Immature natural killer cell (primary cell): ENCODE results near the gene RBKS. TPM values are rescaled to one million over a fixed set of nuclear protein-coding genes. Genes with fewer than 3 reads are reported as not detected.

Experiments used
- polyA plus RNA-seq, 3 donors: library from polyadenylated mRNA; unstranded; fragments of 300-500 nt; fragmentation: Illumina TruSeq; gene quantifications; one replicate each; pipeline ENCODE4 v1.2.3, GENCODE V29; 2021

Gene RBKS
- polyA plus RNA-seq, 3 donors from 2014 or later = 1.3 to 3.4 (median 2.9) TPM

Other genes with a start within 250 kb of the RBKS start
- gene SUPT7L, start 226.8 kb downstream of the RBKS start, polyA plus RNA-seq = 10 to 100 TPM; 16.1 to 26.5 (median 17.6) TPM
- 10 to 100 TPM; 23.9 to 29.6 (median 27.6) TPM for gene SLC4A1AP, start 226.5 kb downstream of the RBKS start, polyA plus RNA-seq
- gene MRPL33, start 118.7 kb downstream of the RBKS start, polyA plus RNA-seq = 100 to 1,000 TPM; 190 to 266 (median 238) TPM
- gene BABAM2, start 342 bp upstream of the RBKS start, polyA plus RNA-seq = 10 to 100 TPM; 52.4 to 89.2 (median 74.1) TPM